ENCODE results near the gene KSR2. TPM values are rescaled to one million over a fixed set of nuclear protein-coding genes. Genes with fewer than 3 reads are reported as not detected.

Gene KSR2
- total and polyA plus RNA-seq, 2 of the 4 experiments (the other 2 are of a cell fraction) = not detected

- H2AK9ac ChIP-seq (replicated peaks; ENCODE audit: low read depth, low read length, poor library complexity) = no peak overlapping the region
- H3K79me1 ChIP-seq (ENCODE audit: low read depth in 1 of 2, low read length in 2 of 2) = no peaks in the 10 kb centered on the region
- no peak overlapping the region for H3K4me3 ChIP-seq (ENCODE audit: insufficient read depth, low read depth, low read length)
- H4K8ac ChIP-seq (ENCODE audit: low read depth in 2 of 2, low read length in 2 of 2) = no peak overlapping the region
- no peak overlapping the region for H3K14ac ChIP-seq (replicated peaks; ENCODE audit: low read depth, low read length)
- no peak overlapping the region for H2BK20ac ChIP-seq (ENCODE audit: low read depth, low read length)
- H2BK15ac ChIP-seq (ENCODE audit: low read depth, low read length) = no peak overlapping the region
- TF ChIP-seq BHLHE40 (IDR thresholded peaks at IDR 0.05; ENCODE audit: low read depth, low read length) (no peak), RFX5 (IDR thresholded peaks at IDR 0.05; ENCODE audit: low read depth, low read length) (no peak), ELK1 (IDR thresholded peaks at IDR 0.05; ENCODE audit: borderline replicate concordance, low read depth, low read length) (no peak), FOS (IDR thresholded peaks at IDR 0.05; ENCODE audit: low read depth, low read length) (no peak), RCOR1 (IDR thresholded peaks at IDR 0.05; ENCODE audit: insufficient replicate concordance, low read length) (no peak), MAZ (IDR thresholded peaks at IDR 0.05; ENCODE audit: borderline replicate concordance, low read depth, low read length) (no peak), USF2 (IDR thresholded peaks at IDR 0.05; ENCODE audit: low read depth, low read length) (no peak), SMC3 (IDR thresholded peaks at IDR 0.05; ENCODE audit: low read depth, low read length) (no peak), MAFK (IDR thresholded peaks at IDR 0.05; ENCODE audit: low read depth, low read length) (no peak), NFE2L2 (IDR thresholded peaks at IDR 0.05; ENCODE audit: low read depth, low read length) (no peak), POLR2A (IDR thresholded peaks at IDR 0.05; ENCODE audit: low read depth, low read length) (no peak), CHD1 (IDR thresholded peaks at IDR 0.05; ENCODE audit: low read depth, low read length) (no peak)
- no peak overlapping the region for H3K56ac ChIP-seq (ENCODE audit: extremely low read depth, insufficient read depth, low read length)
- no peak overlapping the region for H2AK5ac ChIP-seq (ENCODE audit: low read depth, low read length)
- H3K27me3 ChIP-seq (ENCODE audit: control insufficient read depth, insufficient read depth, low read length) = no peaks in the 10 kb centered on the region
- H2BK5ac ChIP-seq (ENCODE audit: low read depth, low read length, poor library complexity, severe bottlenecking) = no peak overlapping the region
- no peak overlapping the region for H3K4me2 ChIP-seq (ENCODE audit: low read depth, low read length)
- intact Hi-C loops (cut with micrococcal nuclease) = no loop called here
- no peak overlapping the region for H3K9ac ChIP-seq (ENCODE audit: low read depth, low read length)
- no peak overlapping the region for H2BK120ac ChIP-seq (ENCODE audit: low read depth, low read length)
- no peaks in the 10 kb centered on the region for H3K4me1 ChIP-seq (ENCODE audit: control insufficient read depth, insufficient read depth, low read length)
- WGBS, 2 experiments (ENCODE audit: extremely low coverage in 2 of 2, insufficient read length in 1 of 2) = no CpG with 5 or more reads among the region's 1 CpG
- H3K9me3 ChIP-seq (ENCODE audit: control insufficient read depth, insufficient read depth, low read length) = peaks cover 31% of the 10 kb centered on the region
- in situ Hi-C loops (cut with MboI; ENCODE audit: low sequenced_read_pairs) = no loop called here
- ChIA-PET CTCF (interaction anchor here (0.5 kb wide), 1 partner anchor 520 kb away, joined by 6 read pairs; no protein-coding TSS in a partner anchor), POLR2A (ENCODE audit: unreplicated experiment) (no interaction called here)
- H4K91ac ChIP-seq (ENCODE audit: insufficient read depth, low read depth, low read length) = no peak overlapping the region
- no peak overlapping the region for H3K4ac ChIP-seq (ENCODE audit: low read depth, low read length)
- no peaks in the 10 kb centered on the region for H3K9me1 ChIP-seq (ENCODE audit: insufficient read depth, low read length)
- no TSS peak for BruUV-seq (replicated peaks)
- no peaks in the 10 kb centered on the region for H3K36me3 ChIP-seq (ENCODE audit: control insufficient read depth, insufficient read depth, low read length)
- H4K5ac ChIP-seq (ENCODE audit: low read depth, low read length) = no peak overlapping the region
- no peak overlapping the region for H3K23ac ChIP-seq (ENCODE audit: low read depth, low read length)
- no peak overlapping the region for H3K18ac ChIP-seq (ENCODE audit: low read depth, low read length)
- no peak overlapping the region for H3K27ac ChIP-seq (ENCODE audit: insufficient read depth, low read length)
- no peak overlapping the region for H2AFZ ChIP-seq (replicated peaks; ENCODE audit: low read length, poor library complexity)
- no peak for ATAC-seq (ENCODE audit: low read depth)
- no peak for DNase-seq
- no peaks in the 10 kb centered on the region for H4K20me1 ChIP-seq (ENCODE audit: insufficient read depth, low read length)
- dilution Hi-C loops (cut with HindIII; ENCODE audit: low sequenced_read_pairs, unreplicated experiment) = no loop called here
Observed at GRCh38 chr12:117417004-117417403, 551.8 kb downstream of the KSR2 start.

Data from IMR-90 (cell line).